Stimulated activated CD4-positive, alpha-beta T cell treated with anti-CD3 and anti-CD28 coated beads, Interleukin-1b, Interleukin-23, amount 100 ng/mL, for 1 hour (primary cell): Measurements from ENCODE around the gene MAMDC4.
"Not testable (repeated sequence)": the region's sequence is repeated elsewhere in the genome, so short reads cannot be mapped to it uniquely, and the experiment has no call there.

Experiments used
- DNase-seq, 2 donors: peaks; one replicate each; pipeline ENCODE4 v3.0.0-alpha.2; 2020; ENCODE audit warnings: low read depth in 2 of 2

Gene MAMDC4

DNA sequence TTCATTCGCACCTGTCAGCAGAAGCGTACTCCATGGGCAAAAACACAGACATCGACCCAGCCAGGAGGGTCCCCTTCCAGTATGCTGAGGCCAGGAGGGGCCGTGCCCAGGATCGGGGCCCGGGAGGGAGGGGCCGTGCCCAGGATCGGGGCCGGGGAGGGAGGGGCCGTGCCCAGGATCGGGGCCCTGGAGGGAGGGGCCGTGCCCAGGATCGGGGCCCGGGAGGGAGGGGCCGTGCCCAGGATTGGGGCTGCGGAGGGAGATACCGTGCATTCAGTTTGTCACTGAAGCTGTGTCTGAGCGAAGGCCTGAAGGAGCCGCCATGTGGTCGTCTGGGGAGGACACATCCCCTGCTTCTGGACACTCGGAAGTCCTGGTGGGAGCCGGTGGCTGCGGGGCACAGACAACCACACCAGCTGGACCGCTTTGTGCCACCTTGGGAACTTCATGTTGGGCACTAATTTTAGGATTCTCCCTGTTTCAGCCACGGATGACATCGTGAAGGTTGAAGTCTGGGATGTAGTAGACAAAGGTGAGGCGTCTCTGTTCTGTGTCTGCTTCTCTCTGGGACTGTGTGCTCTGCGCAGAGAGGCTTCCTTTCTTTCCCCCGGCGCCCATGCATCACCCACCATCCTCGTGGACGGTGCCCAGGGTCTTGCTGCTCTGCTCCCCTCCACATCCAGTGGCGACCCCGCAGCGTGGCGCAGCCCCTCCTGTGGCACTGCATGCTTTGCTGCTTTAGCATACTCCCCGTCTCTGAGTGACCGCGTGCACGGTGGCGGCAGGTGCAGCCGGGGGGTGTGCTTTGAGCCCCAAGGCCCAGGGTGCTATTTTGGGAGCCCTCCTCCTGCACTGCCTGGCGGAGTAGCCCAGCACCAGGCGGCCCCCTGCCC is 26.6 kb upstream of the MAMDC4 start:
- DNase-seq, result no peak

DNA sequence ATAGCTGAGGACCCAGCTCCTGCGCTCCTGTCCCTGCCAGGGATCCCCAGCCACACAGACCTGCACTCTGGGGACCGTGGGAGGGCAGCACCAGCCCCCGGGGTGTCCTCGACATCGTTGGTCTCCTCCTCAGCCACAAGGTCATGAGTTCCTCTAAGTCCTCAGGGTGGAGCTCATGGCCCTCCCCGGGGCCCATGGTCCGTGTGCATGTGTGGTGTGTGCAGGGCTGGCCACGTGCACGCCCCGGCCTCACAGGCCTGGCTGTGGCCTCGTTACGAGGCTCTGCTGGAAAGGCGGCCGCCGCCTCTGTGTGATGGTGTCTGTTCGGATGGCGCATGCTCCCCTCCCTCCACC is 26.0 kb upstream of the MAMDC4 start:
- no peak for DNase-seq

DNA sequence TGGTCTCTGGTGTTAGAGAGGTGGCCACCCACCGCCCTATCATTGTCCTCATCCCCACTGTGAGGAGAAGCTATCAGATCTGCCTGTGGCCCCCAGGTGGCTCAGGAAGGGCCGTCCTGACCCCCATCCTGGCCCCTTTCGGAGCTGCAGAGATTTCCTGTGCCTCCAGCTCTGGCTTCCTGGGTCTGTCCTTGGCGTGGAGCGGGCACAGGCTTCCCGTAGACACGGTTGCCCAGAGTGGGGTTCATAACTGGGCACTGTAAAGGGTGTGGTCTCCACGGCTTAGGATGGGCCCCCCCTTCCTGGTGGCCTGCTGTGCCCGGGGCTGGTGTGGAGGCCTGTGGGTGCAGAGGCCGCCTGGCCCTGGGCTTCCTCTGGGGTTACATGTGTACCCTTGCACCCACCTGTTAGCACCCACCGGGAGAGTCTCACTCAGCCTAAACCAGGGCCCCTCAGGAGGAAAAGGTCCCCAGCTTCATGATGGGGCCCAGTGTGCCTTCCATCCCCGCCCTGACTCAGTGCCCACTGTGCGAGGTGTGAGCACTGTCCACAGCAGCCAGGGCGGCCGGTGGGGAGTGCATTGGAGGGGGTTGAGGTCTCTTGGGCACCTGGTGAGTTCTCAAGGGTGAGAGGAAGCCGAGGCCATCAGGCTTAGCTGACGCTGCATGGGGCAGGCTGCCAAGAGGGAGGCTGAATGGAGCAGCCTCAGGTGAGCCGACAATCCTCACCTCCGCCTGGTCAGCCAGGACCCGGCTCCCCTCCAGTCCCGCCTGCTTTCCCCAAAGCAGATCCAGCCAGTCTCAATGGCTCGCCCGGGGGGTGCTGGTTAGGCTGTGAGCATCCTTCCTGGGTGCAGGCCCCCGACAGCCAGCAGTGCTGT is 25.2 kb upstream of the MAMDC4 start:
- no peak for DNase-seq

DNA sequence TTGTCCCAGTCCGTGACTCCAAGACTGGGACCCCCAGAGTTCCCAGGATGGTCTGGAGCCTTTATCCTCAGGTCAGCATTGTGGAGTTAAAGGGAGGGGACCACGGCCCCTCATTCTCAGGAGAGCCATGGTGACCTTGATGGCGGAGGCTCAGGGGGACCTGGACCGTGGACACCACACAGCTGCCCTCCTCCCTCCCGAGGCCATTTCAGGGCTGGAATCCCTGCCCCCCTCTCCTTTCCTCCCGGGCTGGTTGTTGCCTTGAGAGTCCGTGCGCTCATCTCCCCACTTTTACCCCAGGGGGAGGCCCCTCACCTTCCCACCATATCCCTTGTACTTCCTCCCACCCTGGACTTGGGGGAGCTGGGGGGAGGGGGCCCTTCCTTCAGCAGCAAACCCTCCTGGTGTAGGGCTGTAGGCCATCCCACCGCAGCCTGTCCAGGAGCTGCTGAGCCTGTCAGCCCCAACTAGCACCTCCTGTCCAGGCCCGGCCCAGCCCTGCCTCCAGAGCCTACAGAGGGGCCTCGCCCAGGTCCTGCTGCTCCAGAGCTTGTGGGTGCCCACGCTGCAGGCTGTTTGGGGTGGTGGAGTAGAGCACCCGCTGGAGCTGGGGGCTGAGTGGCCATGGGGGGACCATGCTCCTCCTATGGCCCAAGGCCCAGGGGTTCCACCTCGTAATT is 24.2 kb upstream of the MAMDC4 start:
- no peak for DNase-seq

DNA sequence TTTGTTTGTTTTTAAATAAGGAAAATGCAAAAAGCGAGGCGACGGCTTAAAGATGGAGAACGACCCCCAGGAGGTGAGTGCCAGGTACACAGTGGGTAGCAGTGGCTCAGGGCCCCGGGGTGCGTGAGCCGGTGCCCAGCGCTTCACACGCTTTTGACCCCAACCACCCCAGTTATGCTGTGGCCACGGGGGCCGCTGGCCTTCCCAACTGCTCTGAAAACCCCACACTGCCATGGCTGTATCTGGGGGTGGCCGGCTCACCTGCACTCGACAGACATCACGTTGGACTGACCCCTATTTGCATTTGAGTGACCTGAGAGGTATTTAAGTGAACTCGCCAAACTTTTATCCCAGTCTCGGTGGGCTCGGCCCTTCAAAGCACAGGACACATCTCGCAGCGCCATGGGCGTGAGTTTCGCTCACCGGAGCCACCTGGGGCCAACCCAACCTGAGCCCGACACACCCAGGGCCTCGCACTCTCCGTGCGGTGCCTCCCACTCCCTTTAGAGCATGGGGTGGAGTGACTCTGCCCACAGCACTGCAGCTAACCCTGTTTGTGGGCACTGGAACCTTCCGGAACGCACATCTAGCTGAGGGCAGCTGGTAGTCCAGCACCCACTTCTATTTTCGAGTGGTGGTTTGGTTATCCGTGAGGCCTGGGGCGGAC is 23.5 kb upstream of the MAMDC4 start:
- no peak for DNase-seq

DNA sequence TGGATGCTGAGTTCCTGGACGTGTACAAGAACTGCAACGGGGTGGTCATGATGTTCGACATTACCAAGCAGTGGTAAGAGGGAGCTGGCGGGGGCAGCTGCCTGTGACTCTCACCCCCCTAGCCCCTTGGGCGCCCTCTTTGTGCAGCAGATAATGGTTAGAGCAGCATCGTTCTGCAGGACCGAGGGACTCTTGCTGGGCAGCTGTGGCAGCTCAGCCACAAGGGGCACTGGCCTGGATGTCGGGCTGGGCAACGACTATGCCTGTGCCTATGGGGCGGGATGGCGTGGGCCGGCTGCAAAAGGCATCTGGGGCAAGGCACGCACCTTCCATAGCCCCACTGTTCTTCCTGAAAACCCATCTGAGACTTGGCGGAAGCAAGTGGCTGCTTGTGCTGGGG is 22.7 kb upstream of the MAMDC4 start:
- DNase-seq, result no peak

DNA sequence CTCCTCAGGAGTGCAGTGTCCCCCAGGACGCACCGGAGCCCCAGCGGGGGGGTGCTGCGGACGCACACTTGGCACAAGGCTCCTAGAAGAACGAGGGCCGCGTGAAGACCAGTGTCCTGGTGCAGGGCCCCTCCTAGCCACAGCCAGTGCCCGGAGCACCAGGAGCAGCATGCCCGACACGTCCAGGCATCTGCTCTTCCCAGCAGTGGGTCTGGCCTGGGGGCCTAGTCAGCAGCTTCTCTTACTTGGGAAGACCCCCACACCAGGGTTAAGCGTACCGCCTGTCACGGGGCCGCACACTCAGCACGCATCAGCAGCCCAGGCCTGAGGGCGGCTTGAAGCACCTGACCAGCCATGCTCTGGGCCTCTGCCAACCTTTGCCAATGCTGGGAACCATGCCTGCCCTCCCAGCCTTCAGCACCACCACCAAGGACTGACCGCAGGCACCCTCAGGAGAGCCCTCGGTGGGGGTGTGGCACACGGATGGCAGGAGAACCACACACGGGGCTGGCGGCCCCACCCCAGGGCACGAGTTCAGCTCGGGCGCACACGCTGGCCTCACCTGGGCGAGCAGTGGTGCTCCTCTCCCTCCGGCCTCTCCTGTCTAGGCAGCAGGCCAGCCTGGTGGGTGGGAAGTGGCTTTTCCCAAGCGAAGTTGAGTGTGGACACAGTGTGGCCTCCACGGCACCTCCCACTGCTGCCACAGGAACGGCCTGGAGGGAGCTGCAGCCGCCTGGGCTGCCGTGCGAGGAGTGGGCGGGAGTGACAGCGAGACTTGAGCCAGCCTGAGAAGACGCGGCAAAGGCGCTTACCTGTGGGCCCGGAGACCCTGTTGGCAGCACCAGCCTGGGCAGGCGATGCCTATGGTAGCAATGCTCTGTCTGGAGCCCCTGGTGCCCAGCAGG is 21.9 kb upstream of the MAMDC4 start:
- no peak for DNase-seq

DNA sequence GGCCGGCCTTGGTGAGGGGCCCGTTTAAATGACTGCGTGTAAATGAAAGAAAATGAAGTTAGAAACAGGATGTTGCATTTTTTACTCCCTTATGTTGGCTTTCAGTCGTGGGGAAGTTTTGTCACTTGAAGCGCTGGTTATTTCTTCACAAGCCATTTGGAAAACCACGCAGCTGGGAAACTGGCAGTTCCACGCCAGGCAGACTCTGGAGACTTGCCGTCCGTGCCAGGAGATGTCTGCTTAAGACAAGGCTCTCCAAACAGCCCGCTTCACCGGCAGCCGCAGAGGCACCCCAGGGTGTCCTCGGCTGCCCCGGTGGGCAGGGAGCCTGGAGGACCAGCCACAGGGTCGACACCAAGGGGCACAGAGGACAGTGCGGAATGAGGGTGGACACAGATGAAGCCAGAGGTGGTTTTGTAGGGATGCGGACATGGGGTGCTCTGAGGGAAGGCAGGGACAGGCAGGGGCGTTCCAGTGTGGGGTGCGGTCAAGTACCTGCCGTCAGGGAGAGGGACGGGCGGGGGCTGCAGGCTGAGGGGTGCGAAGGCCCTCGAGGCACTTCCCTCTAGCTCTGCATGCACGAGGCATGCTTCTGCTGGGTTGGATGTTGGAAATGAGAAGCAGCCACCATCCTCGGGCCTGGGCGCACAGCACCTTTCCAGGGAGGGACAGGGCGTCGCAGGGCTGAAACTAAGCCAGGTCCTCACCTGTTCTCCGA is 21.0 kb upstream of the MAMDC4 start:
- DNase-seq, result no peak

DNA sequence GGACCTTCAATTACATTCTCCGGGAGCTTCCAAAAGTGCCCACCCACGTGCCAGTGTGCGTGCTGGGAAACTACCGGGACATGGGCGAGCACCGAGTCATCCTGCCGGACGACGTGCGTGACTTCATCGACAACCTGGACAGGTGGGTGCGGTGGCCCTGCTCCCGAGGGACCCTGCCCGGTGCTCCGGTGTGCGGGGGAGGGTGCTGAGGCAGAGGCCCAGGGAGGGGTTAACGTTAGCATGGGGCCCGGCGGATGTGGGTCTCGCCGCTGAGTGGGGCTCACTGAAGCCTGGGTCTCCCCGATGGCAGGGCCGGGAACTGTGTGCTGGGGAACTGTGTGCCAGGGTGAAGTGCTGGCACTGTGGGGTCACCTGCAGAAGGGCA is 20.4 kb upstream of the MAMDC4 start:
- DNase-seq, result no peak

DNA sequence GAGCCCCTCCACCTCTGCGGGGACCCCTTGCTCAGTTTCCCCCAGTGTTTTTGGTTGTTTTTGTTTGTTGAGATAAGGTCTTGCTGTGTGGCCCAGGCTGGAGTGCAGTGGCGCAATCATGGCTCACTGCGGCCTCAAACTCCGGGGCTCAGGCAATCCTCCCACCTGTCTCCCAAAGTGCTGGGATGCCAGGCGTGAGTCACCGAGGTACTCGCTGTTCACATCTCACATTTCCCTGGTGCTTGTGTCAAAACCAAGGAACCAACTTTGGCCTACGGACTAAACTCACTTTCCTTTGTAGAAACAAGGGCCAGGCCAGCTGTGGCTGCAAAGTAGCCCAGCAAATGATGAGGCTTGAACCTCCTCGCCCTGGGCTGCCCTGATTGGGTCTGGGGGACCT is 19.6 kb upstream of the MAMDC4 start:
- DNase-seq, result no peak

DNA sequence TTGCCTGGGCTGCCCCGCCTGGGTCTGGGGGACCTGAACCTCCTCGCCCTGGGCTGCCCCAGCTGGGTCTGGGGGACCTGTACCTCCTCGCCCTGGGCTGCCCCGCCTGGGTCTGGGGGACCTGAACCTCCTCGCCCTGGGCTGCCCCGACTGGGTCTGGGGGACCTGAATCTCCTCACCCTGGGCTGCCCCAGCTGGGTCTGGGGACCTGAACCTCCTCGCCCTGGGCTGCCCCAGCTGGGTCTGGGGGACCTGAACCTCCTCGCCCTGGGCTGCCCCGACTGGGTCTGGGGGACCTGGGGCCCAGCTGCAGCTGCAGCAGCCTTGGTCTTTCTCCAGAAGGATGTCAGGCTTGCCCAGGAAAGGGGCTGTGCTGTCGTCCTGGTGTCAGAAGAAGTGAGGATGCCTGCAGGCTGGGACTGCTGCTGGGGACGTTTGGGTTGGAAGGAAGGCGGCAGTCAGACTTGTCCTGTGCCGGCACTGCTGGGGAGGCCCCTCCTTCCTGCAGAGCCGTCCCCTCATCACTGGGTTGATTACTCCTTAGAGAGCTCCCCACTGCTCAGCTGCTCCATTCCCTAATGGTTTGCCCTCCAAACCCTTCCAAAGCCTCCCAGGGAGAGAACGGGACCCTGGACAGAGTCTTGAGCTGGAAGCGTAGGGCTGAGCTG is 18.6 kb upstream of the MAMDC4 start:
- DNase-seq, result not testable (repeated sequence)

DNA sequence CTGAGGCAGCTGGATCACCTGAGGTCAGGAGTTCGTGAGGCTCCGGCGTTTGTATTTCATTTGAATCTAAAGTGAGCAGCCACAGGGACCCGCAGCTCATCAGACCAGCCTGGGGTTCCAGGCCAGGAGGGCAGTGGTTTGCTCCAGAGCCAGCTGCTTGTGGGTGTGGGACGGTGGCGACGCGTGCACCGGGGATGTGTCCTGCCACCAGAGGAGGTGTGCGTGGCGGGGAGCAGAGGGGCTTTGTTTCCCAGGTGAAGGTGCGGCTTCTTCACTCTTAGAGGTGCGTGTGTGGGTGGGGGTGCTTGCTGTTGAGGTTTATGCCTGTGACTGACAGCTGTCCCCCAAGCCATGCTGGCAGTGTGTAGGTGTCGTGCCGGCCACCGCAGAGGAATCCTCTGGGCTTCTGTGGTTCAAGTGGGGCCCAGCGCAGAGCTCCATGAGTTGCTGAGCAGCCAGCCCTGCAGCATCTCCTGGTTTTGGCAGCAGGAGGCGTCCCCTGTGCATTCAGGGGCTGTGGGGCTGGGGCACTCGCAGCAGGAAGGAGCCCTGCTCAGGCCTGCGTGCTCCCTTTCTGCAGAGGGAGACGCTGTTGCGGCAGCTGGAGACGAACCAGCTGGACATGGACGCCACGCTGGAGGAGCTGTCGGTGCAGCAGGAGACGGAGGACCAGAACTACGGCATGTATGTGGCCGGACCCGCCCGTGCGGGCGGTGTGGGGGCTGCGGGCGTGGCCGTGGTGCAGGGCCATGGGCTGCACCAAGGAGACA is 16.8 kb upstream of the MAMDC4 start:
- no peak for DNase-seq

DNA sequence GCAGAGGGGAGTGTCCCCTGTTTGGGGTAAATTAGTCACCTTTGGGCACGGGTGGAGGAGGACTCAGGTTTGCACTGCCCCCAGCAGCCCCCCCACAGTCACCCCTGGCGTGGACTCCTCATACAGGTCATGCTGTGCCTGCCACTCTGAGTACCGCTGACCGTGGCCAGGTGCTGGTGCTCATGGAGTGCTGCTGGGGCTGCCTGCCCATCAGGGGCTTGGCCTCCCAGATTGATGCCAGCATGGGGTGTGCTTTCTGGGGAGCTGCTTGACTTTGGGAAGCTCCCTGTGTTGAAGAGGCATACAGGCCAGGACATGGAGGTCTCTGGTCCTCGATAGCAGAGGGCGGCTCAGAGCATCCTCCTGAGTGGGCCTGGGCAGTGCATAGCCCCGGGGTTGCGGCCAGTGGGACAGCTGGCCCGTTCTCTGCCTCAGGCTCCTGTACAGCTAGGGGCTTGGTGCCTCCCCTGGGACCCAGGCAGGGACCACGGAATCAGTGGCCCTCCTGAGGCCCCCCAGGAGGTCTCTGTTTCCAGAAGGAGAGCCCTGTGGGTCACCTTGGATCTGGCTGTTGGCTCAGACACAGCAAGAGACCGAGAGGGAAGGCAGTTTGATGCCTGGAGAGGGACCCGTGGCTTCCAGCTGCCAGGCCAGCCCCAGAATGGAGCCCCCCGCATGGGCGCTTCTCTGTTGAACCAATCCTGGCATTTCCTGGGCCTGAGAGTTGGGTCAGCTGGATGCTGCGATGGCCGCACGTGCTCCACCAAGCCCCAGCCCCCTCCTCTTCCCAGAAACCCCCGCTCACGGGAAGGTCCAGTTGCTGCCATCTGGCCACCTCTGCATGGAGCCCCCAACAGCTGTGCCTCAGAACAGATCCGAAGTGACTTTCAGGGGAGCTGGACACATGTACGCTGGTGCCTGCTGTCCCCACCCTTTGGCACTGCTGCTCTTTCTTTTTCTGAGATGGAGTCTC is 15.9 kb upstream of the MAMDC4 start:
- no peak for DNase-seq

DNA sequence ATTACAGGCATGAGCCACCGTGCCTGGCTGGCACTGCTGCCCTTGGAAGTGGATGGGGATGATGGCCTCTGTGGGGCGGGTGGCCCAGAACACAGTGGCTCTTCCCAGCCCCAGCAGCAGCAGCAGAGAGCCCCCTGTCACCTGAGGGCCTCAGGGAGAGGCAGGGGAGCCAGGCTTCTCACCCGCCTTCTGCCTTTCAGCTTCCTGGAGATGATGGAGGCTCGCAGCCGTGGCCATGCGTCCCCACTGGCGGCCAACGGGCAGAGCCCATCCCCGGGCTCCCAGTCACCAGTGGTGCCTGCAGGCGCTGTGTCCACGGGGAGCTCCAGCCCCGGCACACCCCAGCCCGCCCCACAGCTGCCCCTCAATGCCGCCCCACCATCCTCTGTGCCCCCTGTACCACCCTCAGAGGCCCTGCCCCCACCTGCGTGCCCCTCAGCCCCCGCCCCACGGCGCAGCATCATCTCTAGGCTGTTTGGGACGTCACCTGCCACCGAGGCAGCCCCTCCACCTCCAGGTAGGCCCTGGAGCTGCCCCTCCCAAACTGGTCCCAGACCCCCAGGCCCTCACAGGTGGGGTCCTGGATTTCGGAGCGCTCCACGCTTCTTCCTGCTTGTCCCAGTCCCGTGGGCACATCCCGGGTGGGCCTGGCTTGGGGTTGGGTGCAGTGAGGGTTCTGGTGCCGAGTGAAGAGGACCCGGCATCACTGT is 14.8 kb upstream of the MAMDC4 start:
- no peak for DNase-seq

DNA sequence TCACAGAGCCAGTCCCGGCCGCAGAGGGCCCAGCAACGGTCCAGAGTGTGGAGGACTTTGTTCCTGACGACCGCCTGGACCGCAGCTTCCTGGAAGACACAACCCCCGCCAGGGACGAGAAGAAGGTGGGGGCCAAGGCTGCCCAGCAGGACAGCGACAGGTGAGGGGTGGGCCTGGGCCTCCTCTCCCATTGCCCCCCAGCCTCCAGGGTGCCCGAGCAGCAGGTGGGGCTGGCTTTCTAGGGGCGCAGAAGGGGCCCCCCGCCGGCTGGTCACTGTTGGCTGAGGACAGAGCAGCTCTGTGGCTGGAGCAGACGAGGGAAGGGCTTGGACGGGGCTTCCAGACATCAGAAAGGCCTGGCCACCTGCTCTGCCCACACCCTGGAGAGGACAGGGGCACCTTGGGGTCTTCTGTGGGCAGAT is 14.3 kb upstream of the MAMDC4 start:
- DNase-seq, result not testable (repeated sequence)

DNA sequence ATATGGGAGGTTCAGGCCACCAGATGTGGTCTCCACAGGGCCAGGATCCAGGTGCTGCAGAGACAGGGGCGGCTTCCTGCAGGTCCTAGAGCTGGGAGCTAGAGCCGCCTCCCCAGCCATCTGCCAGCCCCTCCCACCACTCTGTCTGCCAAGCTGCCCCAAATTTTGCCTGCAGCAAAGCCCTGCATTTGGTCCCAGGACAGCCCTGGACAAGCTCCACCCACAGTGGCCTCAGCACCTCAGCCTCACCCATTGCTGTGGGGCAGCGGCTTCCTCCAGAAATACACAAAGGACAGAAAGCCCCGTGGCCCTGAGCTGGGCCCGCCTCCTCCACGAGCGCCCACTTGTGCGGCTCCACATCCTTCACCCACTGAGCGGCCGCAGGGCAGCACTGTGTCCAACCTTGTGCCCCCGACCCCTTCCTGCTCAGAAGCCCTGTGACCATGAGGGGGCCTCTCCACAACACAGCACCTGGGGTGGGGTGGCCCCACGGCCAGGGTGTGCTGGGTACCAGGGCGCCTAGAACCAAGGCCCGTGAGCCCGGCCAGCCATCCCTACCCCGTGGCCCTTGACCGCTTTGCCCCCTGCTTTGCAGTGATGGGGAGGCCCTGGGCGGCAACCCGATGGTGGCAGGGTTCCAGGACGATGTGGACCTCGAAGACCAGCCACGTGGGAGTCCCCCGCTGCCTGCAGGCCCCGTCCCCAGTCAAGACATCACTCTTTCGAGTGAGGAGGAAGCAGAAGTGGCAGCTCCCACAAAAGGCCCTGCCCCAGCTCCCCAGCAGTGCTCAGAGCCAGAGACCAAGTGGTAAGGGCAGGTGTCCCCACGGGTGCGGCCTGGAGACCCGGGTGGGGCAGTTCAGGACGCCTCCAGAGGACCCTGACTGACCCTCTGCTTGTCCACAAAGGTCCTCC is 13.6 kb upstream of the MAMDC4 start:
- no peak for DNase-seq
